K562 (cell line): Measurements from ENCODE around the gene TCOF1. TPM values are rescaled to one million over a fixed set of nuclear protein-coding genes. Genes with fewer than 3 reads are reported as not detected.
A peak's percentile ranks its signal among the peaks of the same experiment; 100 is the strongest.

Experiments used
- EP400 ChIP-seq: fragments of 450-650 bp; IDR thresholded peaks from 2 replicates; pipeline ENCODE4 v1.6.1; 2017; ENCODE audit warnings: antibody characterized with exemption, mild to moderate bottlenecking, moderate library complexity
- MEF2A ChIP-seq: IDR thresholded peaks from 2 replicates; pipeline ENCODE4 v1.6.1; 2011; ENCODE audit warnings: low read depth, mild to moderate bottlenecking, low read length, moderate library complexity; ENCODE audit not compliant: control insufficient read depth
- SMARCA4 ChIP-seq: fragments of 450-650 bp; IDR thresholded peaks from 2 replicates; pipeline ENCODE4 v1.6.1; 2016
- ZNF644 ChIP-seq: fragments of 200-800 bp; sonication (Bioruptor generic); IDR thresholded peaks from 2 replicates; pipeline ENCODE4 v1.6.1; 2016; ENCODE audit warnings: low read depth, missing genetic modification characterization, missing compliant biosample characterization
- ZNF778 ChIP-seq: fragments of 450-650 bp; formaldehyde crosslinking; IDR thresholded peaks from 2 replicates; pipeline ENCODE4 v1.4.0; 2020; ENCODE audit warnings: mild to moderate bottlenecking, moderate library complexity
- polyA plus RNA-seq, 8 experiments: library from polyadenylated mRNA; depleted of rRNA in 4 of 8; stranded (reverse) in 5 of 8; unstranded in 3 of 8; fragments of >200 nt; fragmentation: Nextera tagmentation in 2 of 8; fragmentation: Illumina TruSeq in 1 of 8; extraction: Ambion mirVana in 2 of 8; extraction: Trizol in 1 of 8; gene quantifications; 2 replicates each; pipeline versions ENCODE4 v1.2.1 to v1.2.3, GENCODE V29; 2011 to 2014; ENCODE audit warnings: inconsistent platforms in 1 of 8, missing spikeins in 1 of 8
- total RNA-seq, 7 experiments: library from RNA; depleted of rRNA in 6 of 7; stranded (reverse); fragments of >200 nt in 6 of 7; fragmentation: Illumina TruSeq in 2 of 7; extraction: Trizol in 2 of 7; gene quantifications; 2 replicates each; pipeline versions ENCODE4 v1.2.1 to v1.2.3, GENCODE V29; 2011 to 2021; ENCODE audit warnings: low replicate concordance in 1 of 7
- TF ChIP-seq, protein P1 (sequence below): fragments of 250-450 bp; sonication (Bioruptor Pico); IDR thresholded peaks from 2 replicates; pipeline ENCODE4 v1.4.0; 2020; ENCODE audit warnings: mild to moderate bottlenecking, moderate library complexity, borderline replicate concordance

The TCOF1 gene
- total and polyA plus RNA-seq, 9 of the 15 experiments (the other 6 are each of a cell fraction or from before 2014, with no cell fraction given) = 9.8 to 134 (median 61.7) TPM

DNA sequence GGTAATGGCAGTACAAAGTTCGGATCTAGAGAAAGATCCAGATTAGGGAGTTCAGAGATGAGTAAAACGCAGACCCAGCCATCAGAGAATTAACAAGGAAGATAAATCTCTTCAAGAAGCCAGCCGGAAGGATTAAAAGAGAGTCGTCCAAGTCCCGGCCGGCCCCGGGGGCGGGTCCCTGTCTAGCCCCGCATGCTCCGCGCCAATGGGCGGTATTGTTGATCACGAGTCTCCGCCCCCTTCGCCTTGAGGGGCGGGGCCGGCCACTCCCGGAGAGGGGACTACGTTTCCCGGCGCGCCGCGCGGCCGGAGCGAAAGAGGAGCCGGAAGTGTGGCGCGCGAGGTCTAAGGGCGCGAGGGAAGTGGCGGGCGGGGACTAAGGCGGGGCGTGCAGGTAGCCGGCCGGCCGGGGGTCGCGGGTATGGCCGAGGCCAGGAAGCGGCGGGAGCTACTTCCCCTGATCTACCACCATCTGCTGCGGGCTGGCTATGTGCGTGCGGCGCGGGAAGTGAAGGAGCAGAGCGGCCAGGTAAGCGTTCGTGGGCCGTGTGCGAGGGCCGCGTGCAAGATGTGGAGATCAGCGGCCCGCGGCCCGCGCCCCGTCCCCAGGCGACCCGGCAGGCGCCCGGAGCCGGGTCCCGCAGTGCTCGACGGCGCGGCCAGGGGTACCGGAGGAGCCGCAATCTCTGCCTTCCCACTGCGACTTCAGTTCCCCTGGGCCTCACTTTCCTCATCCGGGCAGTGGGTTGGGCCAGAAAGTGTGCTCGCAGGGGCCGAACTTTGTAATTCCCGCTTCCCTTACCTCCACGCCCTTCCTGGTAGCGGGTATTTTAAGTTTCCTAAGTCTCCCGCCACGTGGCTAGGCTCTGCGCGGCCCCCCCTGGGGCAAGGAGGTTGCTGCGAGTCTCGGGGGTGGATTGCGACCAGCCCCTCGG lies at the start of gene TCOF1 (continued):
- TF ChIP-seq, protein P1, sequence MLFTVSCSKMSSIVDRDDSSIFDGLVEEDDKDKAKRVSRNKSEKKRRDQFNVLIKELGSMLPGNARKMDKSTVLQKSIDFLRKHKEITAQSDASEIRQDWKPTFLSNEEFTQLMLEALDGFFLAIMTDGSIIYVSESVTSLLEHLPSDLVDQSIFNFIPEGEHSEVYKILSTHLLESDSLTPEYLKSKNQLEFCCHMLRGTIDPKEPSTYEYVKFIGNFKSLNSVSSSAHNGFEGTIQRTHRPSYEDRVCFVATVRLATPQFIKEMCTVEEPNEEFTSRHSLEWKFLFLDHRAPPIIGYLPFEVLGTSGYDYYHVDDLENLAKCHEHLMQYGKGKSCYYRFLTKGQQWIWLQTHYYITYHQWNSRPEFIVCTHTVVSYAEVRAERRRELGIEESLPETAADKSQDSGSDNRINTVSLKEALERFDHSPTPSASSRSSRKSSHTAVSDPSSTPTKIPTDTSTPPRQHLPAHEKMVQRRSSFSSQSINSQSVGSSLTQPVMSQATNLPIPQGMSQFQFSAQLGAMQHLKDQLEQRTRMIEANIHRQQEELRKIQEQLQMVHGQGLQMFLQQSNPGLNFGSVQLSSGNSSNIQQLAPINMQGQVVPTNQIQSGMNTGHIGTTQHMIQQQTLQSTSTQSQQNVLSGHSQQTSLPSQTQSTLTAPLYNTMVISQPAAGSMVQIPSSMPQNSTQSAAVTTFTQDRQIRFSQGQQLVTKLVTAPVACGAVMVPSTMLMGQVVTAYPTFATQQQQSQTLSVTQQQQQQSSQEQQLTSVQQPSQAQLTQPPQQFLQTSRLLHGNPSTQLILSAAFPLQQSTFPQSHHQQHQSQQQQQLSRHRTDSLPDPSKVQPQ = no peak
- TF ChIP-seq EP400 (peak; percentile 85), SMARCA4 (no peak), ZNF778 (CRISPR knock-in tag) (no peak), MEF2A (no peak), ZNF644 (no peak)
